H9 (cell line): ENCODE results near the gene CNNM1. TPM values are rescaled to one million over a fixed set of nuclear protein-coding genes. Genes with fewer than 3 reads are reported as not detected.

ENCODE experiments used
- DNase-seq: peaks from one replicate; pipeline ENCODE4 v3.0.0-alpha.2; 2017
- H2AFZ ChIP-seq: one replicate; pipeline ENCODE4 v1.6.1; 2013; ENCODE audit warnings: mild to moderate bottlenecking, low read length, control low read depth, moderate library complexity
- H2AK5ac ChIP-seq: 2 replicates; pipeline ENCODE4 v1.6.1; 2013; ENCODE audit warnings: low read length, control low read depth, mixed read lengths; ENCODE audit not compliant: insufficient read length
- H2BK120ac ChIP-seq: one replicate; pipeline ENCODE4 v1.6.1; 2013; ENCODE audit warnings: low read depth, mild to moderate bottlenecking, low read length, control low read depth, inconsistent platforms; ENCODE audit not compliant: poor library complexity, severe bottlenecking
- H2BK12ac ChIP-seq: 2 replicates; pipeline ENCODE4 v1.6.1; 2013; ENCODE audit warnings: low read length, control low read depth, mixed read lengths, low read depth; ENCODE audit not compliant: insufficient read length
- H2BK15ac ChIP-seq: 2 replicates; pipeline ENCODE4 v1.6.1; 2013; ENCODE audit warnings: low read depth, low read length, control low read depth
- H2BK20ac ChIP-seq: one replicate; pipeline ENCODE4 v1.6.1; 2013; ENCODE audit warnings: low read depth, mild to moderate bottlenecking, low read length, control low read depth, inconsistent platforms; ENCODE audit not compliant: poor library complexity, severe bottlenecking
- H2BK5ac ChIP-seq: 2 replicates; pipeline ENCODE4 v1.6.1; 2013; ENCODE audit warnings: low read length, control low read depth, mixed read lengths; ENCODE audit not compliant: insufficient read length
- H3K14ac ChIP-seq: 2 replicates; pipeline ENCODE4 v1.6.1; 2013; ENCODE audit warnings: low read length, control low read depth; ENCODE audit not compliant: insufficient read depth
- H3K18ac ChIP-seq: 2 replicates; pipeline ENCODE4 v1.6.1; 2013; ENCODE audit warnings: low read depth, mild to moderate bottlenecking, mixed read lengths, low read length, control low read depth; ENCODE audit not compliant: insufficient read length
- H3K23ac ChIP-seq: 2 replicates; pipeline ENCODE4 v1.6.1; 2013; ENCODE audit warnings: low read length, control low read depth, mixed read lengths, low read depth; ENCODE audit not compliant: insufficient read length
- H3K23me2 ChIP-seq: 2 replicates; pipeline ENCODE4 v1.6.1; 2013; ENCODE audit warnings: low read depth, mild to moderate bottlenecking, mixed read lengths, low read length, control low read depth; ENCODE audit not compliant: insufficient read length, poor library complexity, severe bottlenecking
- H3K27ac ChIP-seq: 2 replicates; pipeline ENCODE4 v1.5.1; 2013; ENCODE audit warnings: low read length, control low read depth, mixed read lengths, low read depth; ENCODE audit not compliant: insufficient read length
- H3K27me3 ChIP-seq: 2 replicates; pipeline ENCODE4 v1.6.1; 2013; ENCODE audit warnings: low read length, control low read depth, inconsistent platforms; ENCODE audit not compliant: insufficient read depth
- H3K4ac ChIP-seq: 2 replicates; pipeline ENCODE4 v1.6.1; 2013; ENCODE audit warnings: low read depth, mild to moderate bottlenecking, control low read depth, inconsistent platforms, low read length, moderate library complexity
- H3K4me1 ChIP-seq: 2 replicates; pipeline ENCODE4 v1.6.1; 2013; ENCODE audit warnings: low read length, control low read depth, inconsistent platforms; ENCODE audit not compliant: insufficient read depth
- H3K4me2 ChIP-seq: 2 replicates; pipeline ENCODE4 v1.6.1; 2013; ENCODE audit warnings: low read length, control low read depth, mixed read lengths; ENCODE audit not compliant: insufficient read length, insufficient read depth
- H3K56ac ChIP-seq: 2 replicates; pipeline ENCODE4 v1.6.1; 2013; ENCODE audit warnings: low read depth, mild to moderate bottlenecking, mixed read lengths, low read length, control low read depth; ENCODE audit not compliant: insufficient read length
- H3K79me1 ChIP-seq: 2 replicates; pipeline ENCODE4 v1.6.1; 2013; ENCODE audit warnings: low read depth, mild to moderate bottlenecking, moderate library complexity, low read length, control low read depth, inconsistent platforms; ENCODE audit not compliant: insufficient read depth, poor library complexity, severe bottlenecking
- H3K79me2 ChIP-seq: 2 replicates; pipeline ENCODE4 v1.6.1; 2013; ENCODE audit warnings: low read length, control low read depth, inconsistent platforms; ENCODE audit not compliant: insufficient read depth
- H3K9ac ChIP-seq: 2 replicates; pipeline ENCODE4 v1.6.1; 2013; ENCODE audit warnings: low read length, control low read depth, mixed read lengths; ENCODE audit not compliant: insufficient read length; ENCODE audit errors: extremely low read depth
- H3K9me3 ChIP-seq: one replicate; pipeline ENCODE4 v1.6.1; 2013; ENCODE audit warnings: low read depth, low read length, inconsistent platforms; ENCODE audit not compliant: control insufficient read depth
- H3T11ph ChIP-seq: one replicate; pipeline ENCODE4 v1.6.1; 2013; ENCODE audit warnings: mild to moderate bottlenecking, low read length, control low read depth, inconsistent platforms
- H4K20me1 ChIP-seq: one replicate; pipeline ENCODE4 v1.6.1; 2013; ENCODE audit not compliant: control insufficient read depth, insufficient read length, insufficient read depth
- H4K5ac ChIP-seq: 2 replicates; pipeline ENCODE4 v1.6.1; 2013; ENCODE audit warnings: low read depth, mild to moderate bottlenecking, mixed read lengths, low read length, control low read depth; ENCODE audit not compliant: insufficient read length
- H4K8ac ChIP-seq: replicated peaks from 2 replicates; pipeline ENCODE4 v1.6.1; 2013; ENCODE audit warnings: low read length, control low read depth, mixed read lengths, low read depth; ENCODE audit not compliant: insufficient read length
- H4K91ac ChIP-seq: 2 replicates; pipeline ENCODE4 v1.6.1; 2013; ENCODE audit warnings: low read depth, mild to moderate bottlenecking, moderate library complexity, mixed read lengths, low read length, control low read depth; ENCODE audit not compliant: insufficient read length
- H3K27ac Mint-ChIP-seq, 3 experiments: 2 replicates in 2 of 3; 3 replicates in 1 of 3; pipeline ENCODE4 v1.8.0; 2020 to 2021; ENCODE audit warnings: mixed read lengths in 3 of 3, mild to moderate bottlenecking in 1 of 3, moderate library complexity in 1 of 3
- H3K27me3 Mint-ChIP-seq: 2 replicates; pipeline ENCODE4 v1.8.0; 2021; ENCODE audit warnings: low read depth, mild to moderate bottlenecking, moderate library complexity, mixed read lengths
- H3K36me3 Mint-ChIP-seq, 3 experiments: 2 replicates in 2 of 3; 3 replicates in 1 of 3; pipeline ENCODE4 v1.8.0; 2020 to 2021; ENCODE audit warnings: low read depth in 3 of 3, mixed read lengths in 3 of 3; ENCODE audit not compliant: insufficient read depth in 1 of 3
- H3K4me1 Mint-ChIP-seq, 2 experiments: 2 replicates each; pipeline ENCODE4 v1.8.0; 2020; ENCODE audit warnings: mixed read lengths in 2 of 2
- H3K4me3 Mint-ChIP-seq, 2 experiments: 2 replicates in 1 of 2; 3 replicates in 1 of 2; pipeline ENCODE4 v1.8.0; 2020 to 2021; ENCODE audit warnings: mild to moderate bottlenecking in 2 of 2, mixed read lengths in 2 of 2, moderate library complexity in 1 of 2
- H3K9me3 Mint-ChIP-seq, 2 experiments: 2 replicates in 1 of 2; 3 replicates in 1 of 2; pipeline ENCODE4 v1.8.0; 2020; ENCODE audit warnings: mild to moderate bottlenecking in 2 of 2, mixed read lengths in 2 of 2, moderate library complexity in 1 of 2
- WGBS: extraction: QIAGEN DNeasy Blood & Tissue Kit; methylation state at CpG from one replicate; pipeline ENCODE4 v1.1.7; 2013; ENCODE audit warnings: missing lambda C conversion rate, low lambda C conversion rate, mixed read lengths; ENCODE audit not compliant: insufficient read length; ENCODE audit errors: extremely low coverage; 5-methylcytosine and 5-hydroxymethylcytosine counted together
- total RNA-seq: library from RNA; stranded (reverse); gene quantifications from 2 replicates; pipeline ENCODE4 v1.2.1, GENCODE V29; 2021
- TF ChIP-seq, protein P1 (sequence below): fragments of 200-600 bp; sonication (generic); conservative IDR thresholded peaks from 3 replicates; pipeline ENCODE4 v1.8.0; 2021; ENCODE audit warnings: antibody characterized with exemption, mild to moderate bottlenecking

The CNNM1 gene
- total RNA-seq, 1 experiment from 2014 or later, result 0.35 TPM

DNA sequence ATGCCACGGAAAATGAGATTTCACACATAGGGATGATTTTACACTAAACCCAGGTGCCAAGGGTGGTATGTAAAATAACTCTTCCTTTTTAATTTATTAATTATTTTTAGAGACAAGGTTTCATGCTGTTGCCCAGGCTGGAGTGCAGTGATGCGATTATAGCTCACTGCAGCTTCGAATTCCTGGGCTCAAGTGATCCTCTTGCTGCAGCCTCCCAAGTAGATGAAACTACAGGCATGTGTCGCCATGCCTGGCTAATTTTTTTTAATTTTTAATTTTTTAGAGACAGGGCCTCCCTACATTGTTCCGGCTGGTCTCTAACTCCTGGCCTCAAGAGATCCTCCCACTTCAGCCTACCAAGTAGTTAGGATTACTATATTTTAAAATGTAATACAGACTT, 2.3 kb upstream of the CNNM1 start:
- Histone ChIP-seq H3K18ac (no peak overlapping the region), H3K23me2 (peaks cover 15% of the 10 kb centered on the region), H3K9me3 (no peaks in the 10 kb centered on the region), H2AFZ (no peak overlapping the region), H4K20me1 (no peaks in the 10 kb centered on the region), H3T11ph (no peak overlapping the region), H3K4me2 (no peak overlapping the region), H3K4me1 (no peaks in the 10 kb centered on the region), H3K14ac (no peak overlapping the region), H4K8ac (no peak overlapping the region), H2BK5ac (no peak overlapping the region), H3K79me2 (no peaks in the 10 kb centered on the region), H2BK20ac (no peak overlapping the region), H4K91ac (no peak overlapping the region), H3K27me3 (peaks cover 29% of the 10 kb centered on the region; the same call in 1 of the 2 replicates), H2BK15ac (no peak overlapping the region), H4K5ac (no peak overlapping the region), H3K23ac (no peak overlapping the region), H3K79me1 (no peaks in the 10 kb centered on the region), H3K56ac (no peak overlapping the region), H3K9ac (no peak overlapping the region), H3K4ac (no peak overlapping the region), H2BK120ac (no peak overlapping the region), H3K27ac (no peak overlapping the region), H2AK5ac (no peak overlapping the region), H2BK12ac (no peak overlapping the region)
- H3K9me3 Mint-ChIP-seq, result peaks cover 0 to 3% of the 10 kb centered on the region in 2 experiments; a peak in 1 of 5 replicates
- H3K27ac Mint-ChIP-seq, result no peak overlapping the region
- TF ChIP-seq, protein P1, sequence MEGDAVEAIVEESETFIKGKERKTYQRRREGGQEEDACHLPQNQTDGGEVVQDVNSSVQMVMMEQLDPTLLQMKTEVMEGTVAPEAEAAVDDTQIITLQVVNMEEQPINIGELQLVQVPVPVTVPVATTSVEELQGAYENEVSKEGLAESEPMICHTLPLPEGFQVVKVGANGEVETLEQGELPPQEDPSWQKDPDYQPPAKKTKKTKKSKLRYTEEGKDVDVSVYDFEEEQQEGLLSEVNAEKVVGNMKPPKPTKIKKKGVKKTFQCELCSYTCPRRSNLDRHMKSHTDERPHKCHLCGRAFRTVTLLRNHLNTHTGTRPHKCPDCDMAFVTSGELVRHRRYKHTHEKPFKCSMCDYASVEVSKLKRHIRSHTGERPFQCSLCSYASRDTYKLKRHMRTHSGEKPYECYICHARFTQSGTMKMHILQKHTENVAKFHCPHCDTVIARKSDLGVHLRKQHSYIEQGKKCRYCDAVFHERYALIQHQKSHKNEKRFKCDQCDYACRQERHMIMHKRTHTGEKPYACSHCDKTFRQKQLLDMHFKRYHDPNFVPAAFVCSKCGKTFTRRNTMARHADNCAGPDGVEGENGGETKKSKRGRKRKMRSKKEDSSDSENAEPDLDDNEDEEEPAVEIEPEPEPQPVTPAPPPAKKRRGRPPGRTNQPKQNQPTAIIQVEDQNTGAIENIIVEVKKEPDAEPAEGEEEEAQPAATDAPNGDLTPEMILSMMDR, result no peak
- no peak for DNase-seq
- H3K4me1 Mint-ChIP-seq, result peaks cover 0 to 11% of the 10 kb centered on the region in 2 experiments; a peak in 2 of 4 replicates
- no CpG with 5 or more reads among the region's 5 CpGs for WGBS
- peaks cover 58% of the 10 kb centered on the region for H3K27me3 Mint-ChIP-seq
- H3K4me3 Mint-ChIP-seq, result no peak overlapping the region
- H3K36me3 Mint-ChIP-seq, result no peaks in the 10 kb centered on the region; a peak in 1 of 7 replicates
